DMS114 treated with DMSO at 0.1 percent for 48 hours (cell line): Measurements from ENCODE around the gene ADRA2A.

Source experiments
- DNase-seq: peaks from one replicate; lab custom pipeline; 2025; ENCODE audit not compliant: unreplicated experiment; lab: John Stamatoyannopoulos, UW

Gene ADRA2A

GRCh38 chr10:111109501-111110242 is 32.8 kb downstream of the ADRA2A start:
- no peak for DNase-seq

GRCh38 chr10:111110771-111111170 is 33.9 kb downstream of the ADRA2A start:
- no peak for DNase-seq

- DNase-seq: no peak
These were observed 35.5 kb downstream of the ADRA2A start for GRCh38 chr10:111112333-111112732.

- DNase-seq: no peak
These were observed 36.6 kb downstream of the ADRA2A start for GRCh38 chr10:111113238-111113960.

GRCh38 chr10:111113961-111114757 is 37.3 kb downstream of the ADRA2A start:
- DNase-seq: no peak

GRCh38 chr10:111114758-111115500 is 38.1 kb downstream of the ADRA2A start:
- no peak for DNase-seq

GRCh38 chr10:111116211-111116610 is 39.4 kb downstream of the ADRA2A start:
- DNase-seq: no peak

- DNase-seq: no peak
These were observed 40.1 kb downstream of the ADRA2A start for GRCh38 chr10:111116762-111117445.

GRCh38 chr10:111117528-111118277 is 40.9 kb downstream of the ADRA2A start:
- DNase-seq: no peak

GRCh38 chr10:111118758-111119157 is 41.9 kb downstream of the ADRA2A start:
- no peak for DNase-seq

GRCh38 chr10:111119637-111120036 is 42.8 kb downstream of the ADRA2A start:
- DNase-seq: no peak

GRCh38 chr10:111122127-111122526 is 45.3 kb downstream of the ADRA2A start:
- no peak for DNase-seq

- DNase-seq: no peak
These were observed 47.1 kb downstream of the ADRA2A start for GRCh38 chr10:111123883-111124282.

- DNase-seq: no peak
These were observed 48.3 kb downstream of the ADRA2A start for GRCh38 chr10:111125102-111125501.

- no peak for DNase-seq
These were observed 49.2 kb downstream of the ADRA2A start for GRCh38 chr10:111126077-111126476.

- DNase-seq: no peak
These were observed 50.4 kb downstream of the ADRA2A start for GRCh38 chr10:111127081-111127848.

- no peak for DNase-seq
These were observed 51.7 kb downstream of the ADRA2A start for GRCh38 chr10:111128331-111129180.

- no peak for DNase-seq
These were observed 52.5 kb downstream of the ADRA2A start for GRCh38 chr10:111129363-111129762.
